GM12875 (cell line): Measurements from ENCODE around the gene DTWD2.

Experiments used
- H3K4me3 ChIP-seq: one replicate; pipeline ENCODE4 v1.5.1; 2011; ENCODE audit warnings: low read depth, low read length, control low read depth
- CTCF ChIP-seq: IDR thresholded peaks from 2 replicates; pipeline ENCODE4 v1.5.1; 2011; ENCODE audit warnings: low read depth, mild to moderate bottlenecking, control low read depth, inconsistent platforms, low read length, moderate library complexity, borderline replicate concordance; ENCODE audit not compliant: insufficient read depth

Gene DTWD2

GRCh38 chr5:119031011-119031886, 42.9 kb upstream of the DTWD2 start:
- no peak for TF ChIP-seq CTCF
- no peak overlapping the region for H3K4me3 ChIP-seq

- no peak for TF ChIP-seq CTCF
- no peak overlapping the region for H3K4me3 ChIP-seq
Measured at GRCh38 chr5:119028575-119028974, 40.2 kb upstream of the DTWD2 start.

- TF ChIP-seq CTCF, result no peak
- H3K4me3 ChIP-seq, result no peak overlapping the region
Measured at GRCh38 chr5:119022773-119023172, 34.4 kb upstream of the DTWD2 start.

- H3K4me3 ChIP-seq, result no peak overlapping the region
- peak; percentile 38; the same call in 1 of the 2 replicates for TF ChIP-seq CTCF
Measured at GRCh38 chr5:119022017-119022745, 33.8 kb upstream of the DTWD2 start.

GRCh38 chr5:119021149-119021732, 32.9 kb upstream of the DTWD2 start:
- TF ChIP-seq CTCF, result no peak
- no peak overlapping the region for H3K4me3 ChIP-seq

- H3K4me3 ChIP-seq, result no peak overlapping the region
- TF ChIP-seq CTCF, result no peak
Measured at GRCh38 chr5:119019949-119020348, 31.6 kb upstream of the DTWD2 start.
